Brain microvascular endothelial cell (primary cell): ENCODE measurements around the gene ELP1.

Source experiments
- DNase-seq: peaks from one replicate; pipeline ENCODE4 v3.0.0-alpha.2; 2020
- H3K27ac ChIP-seq: fragments of 250-450 bp; sonication (Bioruptor Pico); 2 replicates; pipeline ENCODE4 v1.5.1; 2020; ENCODE audit warnings: mild to moderate bottlenecking, moderate library complexity
- H3K27me3 ChIP-seq: fragments of 250-450 bp; sonication (Bioruptor Pico); replicated peaks from 2 replicates; pipeline ENCODE4 v1.5.1; 2020; ENCODE audit warnings: mild to moderate bottlenecking
- H3K36me3 ChIP-seq: fragments of 250-450 bp; sonication (Bioruptor Pico); replicated peaks from 2 replicates; pipeline ENCODE4 v1.5.1; 2020; ENCODE audit warnings: mild to moderate bottlenecking
- H3K4me3 ChIP-seq: 2 replicates; pipeline ENCODE4 v1.5.1; 2011; ENCODE audit warnings: low read depth, mild to moderate bottlenecking, control low read depth, low read length, moderate library complexity
- in situ Hi-C: cut with HindIII; loops from 2 replicates; pipeline ENCODE4 v1.10.0; 2017; ENCODE audit warnings: low sequenced_read_pairs, low pct_ligation_motif_present
- TF ChIP-seq, protein P1 (sequence below): IDR thresholded peaks from 2 replicates; pipeline ENCODE4 v1.5.1; 2011; ENCODE audit warnings: low read depth, mild to moderate bottlenecking, moderate library complexity, low read length, control low read depth, inconsistent platforms; ENCODE audit errors: missing control alignments

The ELP1 gene

DNA sequence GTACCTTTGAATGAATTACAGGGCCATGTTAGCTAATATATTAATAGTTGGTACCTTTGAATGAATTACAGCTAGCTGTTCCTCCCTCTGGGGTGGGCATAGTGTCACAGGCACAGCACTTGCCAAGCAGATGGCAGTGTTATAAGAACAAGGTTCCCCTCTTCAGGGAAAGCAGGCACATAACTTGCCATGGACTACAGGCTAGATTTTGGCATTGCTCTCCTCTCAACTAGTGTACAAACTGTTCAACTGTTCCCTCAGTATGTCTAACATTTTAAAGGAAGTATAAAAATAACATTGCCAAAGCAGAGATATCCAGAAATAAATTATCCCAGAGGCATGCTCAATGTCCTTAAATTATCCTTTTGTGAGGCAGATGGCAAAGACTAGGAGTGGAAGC, 34.0 kb upstream of the ELP1 start:
- H3K36me3 ChIP-seq, result peaks cover 8% of the 10 kb centered on the region
- DNase-seq, result no peak
- in situ Hi-C loops, result no loop called here

GRCh38 chr9:108963459-108964143, 29.7 kb upstream of the ELP1 start:
- Histone ChIP-seq H3K27me3 (no peaks in the 10 kb centered on the region), H3K36me3 (peaks cover 18% of the 10 kb centered on the region), H3K27ac (no peak overlapping the region), H3K4me3 (no peak overlapping the region)
- TF ChIP-seq, protein P1, sequence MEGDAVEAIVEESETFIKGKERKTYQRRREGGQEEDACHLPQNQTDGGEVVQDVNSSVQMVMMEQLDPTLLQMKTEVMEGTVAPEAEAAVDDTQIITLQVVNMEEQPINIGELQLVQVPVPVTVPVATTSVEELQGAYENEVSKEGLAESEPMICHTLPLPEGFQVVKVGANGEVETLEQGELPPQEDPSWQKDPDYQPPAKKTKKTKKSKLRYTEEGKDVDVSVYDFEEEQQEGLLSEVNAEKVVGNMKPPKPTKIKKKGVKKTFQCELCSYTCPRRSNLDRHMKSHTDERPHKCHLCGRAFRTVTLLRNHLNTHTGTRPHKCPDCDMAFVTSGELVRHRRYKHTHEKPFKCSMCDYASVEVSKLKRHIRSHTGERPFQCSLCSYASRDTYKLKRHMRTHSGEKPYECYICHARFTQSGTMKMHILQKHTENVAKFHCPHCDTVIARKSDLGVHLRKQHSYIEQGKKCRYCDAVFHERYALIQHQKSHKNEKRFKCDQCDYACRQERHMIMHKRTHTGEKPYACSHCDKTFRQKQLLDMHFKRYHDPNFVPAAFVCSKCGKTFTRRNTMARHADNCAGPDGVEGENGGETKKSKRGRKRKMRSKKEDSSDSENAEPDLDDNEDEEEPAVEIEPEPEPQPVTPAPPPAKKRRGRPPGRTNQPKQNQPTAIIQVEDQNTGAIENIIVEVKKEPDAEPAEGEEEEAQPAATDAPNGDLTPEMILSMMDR, result no peak
- DNase-seq, result peak; percentile 15
- in situ Hi-C loops, result no loop called here

More for the DNA sequence above, 34.0 kb upstream of the ELP1 start:
- no peak overlapping the region for H3K4me3 ChIP-seq
- TF ChIP-seq, protein P1, result no peak
- no peak overlapping the region for H3K27ac ChIP-seq
- no peaks in the 10 kb centered on the region for H3K27me3 ChIP-seq

DNA sequence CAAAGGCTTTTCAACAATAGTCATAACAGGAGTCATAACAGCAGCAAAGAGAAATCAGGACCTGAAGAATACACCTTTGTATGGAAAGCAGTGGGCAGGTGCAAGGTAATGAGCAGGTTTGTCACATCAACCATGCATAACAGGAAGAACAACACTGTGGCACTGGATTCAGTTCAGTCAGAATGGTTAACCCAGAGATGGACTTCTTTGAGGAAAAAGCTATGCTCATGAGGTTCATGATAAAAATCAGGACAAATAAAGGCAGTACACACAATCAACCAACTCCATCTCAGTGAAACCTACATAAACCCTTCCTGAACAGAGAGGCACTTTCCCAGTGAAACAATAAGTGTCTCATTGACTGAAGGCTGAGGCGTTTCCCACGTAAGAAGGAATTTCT, 27.2 kb upstream of the ELP1 start:
- Histone ChIP-seq H3K27ac (no peak overlapping the region), H3K4me3 (no peak overlapping the region), H3K36me3 (peaks cover 15% of the 10 kb centered on the region), H3K27me3 (no peaks in the 10 kb centered on the region)
- in situ Hi-C loops, result no loop called here
- TF ChIP-seq, protein P1, result no peak
- DNase-seq, result no peak

GRCh38 chr9:108960331-108960730, 26.4 kb upstream of the ELP1 start:
- no peak overlapping the region for H3K27ac ChIP-seq
- peaks cover 15% of the 10 kb centered on the region for H3K36me3 ChIP-seq
- TF ChIP-seq, protein P1, result no peak
- no peaks in the 10 kb centered on the region for H3K27me3 ChIP-seq
- DNase-seq, result no peak
- in situ Hi-C loops, result no loop called here
- H3K4me3 ChIP-seq, result no peak overlapping the region

- TF ChIP-seq, protein P1, result no peak
- H3K27me3 ChIP-seq, result no peaks in the 10 kb centered on the region
- no peak for DNase-seq
- H3K4me3 ChIP-seq, result no peak overlapping the region
- in situ Hi-C loops, result no loop called here
- no peak overlapping the region for H3K27ac ChIP-seq
- H3K36me3 ChIP-seq, result peaks cover 9% of the 10 kb centered on the region
Observed at GRCh38 chr9:108956631-108957026, 22.7 kb upstream of the ELP1 start.

DNA sequence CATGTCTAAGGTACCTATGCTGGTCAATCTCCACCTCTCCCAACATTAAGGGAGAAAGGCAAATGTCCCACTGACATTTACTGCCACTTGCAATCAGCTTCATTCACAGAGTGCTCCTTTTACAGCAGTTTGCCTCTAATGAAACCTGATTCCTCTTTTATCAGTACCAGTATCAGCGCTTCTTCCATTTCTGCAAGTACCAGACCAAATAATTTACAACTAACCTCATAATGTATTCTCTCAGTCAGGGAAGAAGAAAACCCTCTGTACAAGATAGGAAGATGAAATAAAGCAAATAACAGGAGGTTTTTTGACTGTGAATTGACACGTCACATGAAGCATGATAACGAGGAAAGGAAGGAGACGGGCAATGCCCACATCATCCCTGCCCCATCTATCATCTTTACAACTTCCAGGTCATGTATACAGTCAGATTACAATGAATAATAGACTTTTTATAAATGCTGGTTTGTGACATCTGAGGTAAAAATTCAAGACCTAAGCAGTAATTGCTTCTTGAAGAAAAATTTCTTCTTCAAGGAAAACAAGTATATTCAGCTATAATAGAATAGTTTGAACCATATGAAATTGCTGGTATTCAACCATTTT, 22.2 kb upstream of the ELP1 start:
- Histone ChIP-seq H3K27ac (no peak overlapping the region), H3K27me3 (no peaks in the 10 kb centered on the region), H3K4me3 (no peak overlapping the region), H3K36me3 (peaks cover 6% of the 10 kb centered on the region)
- TF ChIP-seq, protein P1, result no peak
- in situ Hi-C loops, result no loop called here
- no peak for DNase-seq
